Uterus (tissue), 2 donors: ENCODE data around the gene CACNG5.

ENCODE experiments used
- POLR2A ChIP-seq, 2 donors: fragments of 450-650 bp; IDR thresholded peaks; one replicate each; pipeline ENCODE4 v1.6.1; 2016; ENCODE audit warnings: antibody characterized with exemption in 2 of 2, mild to moderate bottlenecking in 1 of 2, moderate library complexity in 1 of 2
- TF ChIP-seq, protein P1 (sequence below), 4 experiments: fragments of 200-600 bp in 2 of 4; fragments of 450-650 bp in 2 of 4; sonication (generic) in 2 of 4; IDR thresholded peaks; one replicate each; pipeline ENCODE4 v1.5.1; 2016 to 2019; ENCODE audit warnings: antibody characterized with exemption in 4 of 4, mild to moderate bottlenecking in 2 of 4, moderate library complexity in 1 of 4

DNA sequence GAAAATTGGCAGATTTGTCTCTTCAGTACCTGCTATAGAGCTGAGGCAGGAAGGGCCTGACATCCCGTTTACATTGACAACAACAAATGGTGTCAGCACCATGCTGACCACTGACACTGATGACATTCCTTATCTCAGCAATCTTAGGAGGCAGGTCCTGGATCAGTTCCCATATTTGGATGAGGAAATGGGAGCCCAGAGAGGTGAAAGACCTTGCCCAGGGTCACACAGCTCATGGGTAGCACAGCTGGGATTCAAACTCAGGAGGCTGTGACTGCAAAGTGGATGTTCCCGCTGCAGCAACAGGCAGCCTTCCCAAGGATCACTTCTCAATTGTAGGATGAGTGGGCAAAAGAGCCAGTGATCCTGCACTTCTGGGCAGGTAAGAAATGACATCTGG, 99.1 kb downstream of the CACNG5 start:
- TF ChIP-seq, protein P1, sequence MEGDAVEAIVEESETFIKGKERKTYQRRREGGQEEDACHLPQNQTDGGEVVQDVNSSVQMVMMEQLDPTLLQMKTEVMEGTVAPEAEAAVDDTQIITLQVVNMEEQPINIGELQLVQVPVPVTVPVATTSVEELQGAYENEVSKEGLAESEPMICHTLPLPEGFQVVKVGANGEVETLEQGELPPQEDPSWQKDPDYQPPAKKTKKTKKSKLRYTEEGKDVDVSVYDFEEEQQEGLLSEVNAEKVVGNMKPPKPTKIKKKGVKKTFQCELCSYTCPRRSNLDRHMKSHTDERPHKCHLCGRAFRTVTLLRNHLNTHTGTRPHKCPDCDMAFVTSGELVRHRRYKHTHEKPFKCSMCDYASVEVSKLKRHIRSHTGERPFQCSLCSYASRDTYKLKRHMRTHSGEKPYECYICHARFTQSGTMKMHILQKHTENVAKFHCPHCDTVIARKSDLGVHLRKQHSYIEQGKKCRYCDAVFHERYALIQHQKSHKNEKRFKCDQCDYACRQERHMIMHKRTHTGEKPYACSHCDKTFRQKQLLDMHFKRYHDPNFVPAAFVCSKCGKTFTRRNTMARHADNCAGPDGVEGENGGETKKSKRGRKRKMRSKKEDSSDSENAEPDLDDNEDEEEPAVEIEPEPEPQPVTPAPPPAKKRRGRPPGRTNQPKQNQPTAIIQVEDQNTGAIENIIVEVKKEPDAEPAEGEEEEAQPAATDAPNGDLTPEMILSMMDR (IDR thresholded peaks at IDR 0.05) = no peak
- TF ChIP-seq POLR2A (IDR thresholded peaks at IDR 0.05) = no peak
